Activated CD4-positive, alpha-beta memory T cell treated with anti-CD3 and anti-CD28 coated beads, Interleukin-2, amount 10 ng/mL, durations not matched to agents 7 days and 5 days (primary cell): ENCODE results near the gene DIDO1. TPM values are rescaled to one million over a fixed set of nuclear protein-coding genes. Genes with fewer than 3 reads are reported as not detected.
"Not testable (repeated sequence)": the region's sequence is repeated elsewhere in the genome, so short reads cannot be mapped to it uniquely, and the experiment has no call there.

Experiments
- CTCF ChIA-PET: fragments of 350-600 bp; sonication (Branson Sonifier 250); formaldehyde crosslinking; loops from one replicate; lab custom pipeline; 2021; ENCODE audit warnings: antibody characterized with exemption, inconsistent platforms; lab: Charles Lee
- POLR2A ChIA-PET: fragments of 350-600 bp; sonication (Branson Sonifier 250); formaldehyde crosslinking; loops from one replicate; lab custom pipeline; 2021; ENCODE audit warnings: antibody characterized with exemption; lab: Charles Lee
- DNase-seq: peaks from one replicate; pipeline ENCODE4 v3.0.0-alpha.2; 2020
- H3K27ac Mint-ChIP-seq: one replicate; pipeline ENCODE4 v1.8.0; 2021; ENCODE audit warnings: mild to moderate bottlenecking, mixed read lengths
- H3K27me3 Mint-ChIP-seq: one replicate; pipeline ENCODE4 v1.8.0; 2021; ENCODE audit warnings: mixed read lengths
- H3K36me3 Mint-ChIP-seq: one replicate; pipeline ENCODE4 v1.8.0; 2021; ENCODE audit warnings: low read depth, mixed read lengths
- H3K4me1 Mint-ChIP-seq: one replicate; pipeline ENCODE4 v1.8.0; 2021; ENCODE audit warnings: mixed read lengths
- H3K4me3 Mint-ChIP-seq: one replicate; pipeline ENCODE4 v1.8.0; 2021; ENCODE audit warnings: mild to moderate bottlenecking, mixed read lengths
- H3K9me3 Mint-ChIP-seq: one replicate; pipeline ENCODE4 v1.8.0; 2021; ENCODE audit warnings: mixed read lengths
- total RNA-seq, 2 experiments: library from RNA; stranded (reverse); gene quantifications; one replicate each; pipeline ENCODE4 v1.2.3, GENCODE V29; 2021

DIDO1 gene
- total RNA-seq, 2 experiments from 2014 or later, result 62.2 to 66.2 TPM

DNA sequence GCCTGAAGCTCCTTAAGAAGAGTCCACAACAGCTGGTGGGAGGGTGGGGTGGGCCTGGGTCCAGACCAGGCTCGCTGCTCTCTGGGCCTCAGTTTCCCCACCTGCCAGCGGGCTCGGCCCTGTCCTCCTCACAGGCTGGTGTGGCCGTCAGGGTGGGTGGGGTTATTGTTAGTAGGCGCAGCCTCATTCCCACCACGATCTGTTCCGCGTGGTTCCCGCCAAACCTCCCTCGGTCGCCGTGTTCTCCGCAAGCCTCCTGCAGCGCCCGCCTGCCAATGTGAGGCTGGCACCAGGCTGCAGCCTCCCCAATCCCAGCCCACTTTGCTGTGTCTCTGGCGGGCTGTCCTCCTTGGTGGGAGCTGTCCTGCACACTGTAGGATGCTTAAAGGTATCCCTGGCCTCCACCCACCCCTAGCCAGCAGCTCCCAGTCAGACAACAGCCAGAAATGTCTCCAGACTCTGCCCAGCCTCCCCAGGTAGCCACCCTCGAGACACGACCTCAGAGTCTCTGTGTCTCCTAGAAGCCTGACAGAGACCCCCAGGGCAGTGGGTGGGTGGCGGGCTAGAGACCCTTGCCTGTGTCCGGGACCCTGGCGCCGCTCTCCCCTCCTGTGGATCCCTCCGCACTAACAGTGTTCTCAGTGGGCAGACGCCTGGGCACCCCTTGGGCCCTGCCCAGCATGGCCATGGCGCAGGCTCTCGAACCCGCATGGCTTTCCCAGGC, 41.5 kb upstream of the DIDO1 start:
- H3K27me3 Mint-ChIP-seq, result peaks cover 14% of the 10 kb centered on the region
- CTCF ChIA-PET, result no interaction called here

DNA sequence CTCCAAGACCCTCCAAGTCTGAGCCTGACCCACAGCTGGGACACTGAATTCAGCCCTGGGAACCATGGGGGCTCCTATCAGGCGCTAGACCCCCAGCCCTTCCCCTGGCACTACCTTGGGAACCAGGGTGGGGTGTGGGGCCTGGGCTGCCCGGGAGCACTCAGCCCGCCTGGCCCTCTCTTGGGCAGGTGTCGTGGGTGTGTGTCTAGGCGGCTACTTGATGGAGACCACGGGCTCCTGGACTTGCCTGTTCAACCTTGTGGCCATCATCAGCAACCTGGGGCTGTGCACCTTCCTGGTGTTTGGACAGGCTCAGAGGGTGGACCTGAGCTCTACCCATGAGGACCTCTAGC, 40.8 kb upstream of the DIDO1 start:
- Mint-ChIP-seq H3K4me3 (no peak overlapping the region), H3K27ac (no peak overlapping the region), H3K9me3 (no peaks in the 10 kb centered on the region), H3K4me1 (peaks cover 9% of the 10 kb centered on the region), H3K27me3 (peaks cover 9% of the 10 kb centered on the region), H3K36me3 (no peaks in the 10 kb centered on the region)
- ChIA-PET CTCF (no interaction called here), POLR2A (no interaction called here)
- no peak for DNase-seq

More for the DNA sequence above, 41.5 kb upstream of the DIDO1 start:
- DNase-seq, result no peak
- H3K36me3 Mint-ChIP-seq, result no peaks in the 10 kb centered on the region
- H3K9me3 Mint-ChIP-seq, result no peaks in the 10 kb centered on the region
- POLR2A ChIA-PET, result no interaction called here
- no peak overlapping the region for H3K4me3 Mint-ChIP-seq
- H3K27ac Mint-ChIP-seq, result no peak overlapping the region
- H3K4me1 Mint-ChIP-seq, result peaks cover 13% of the 10 kb centered on the region

- Mint-ChIP-seq H3K27me3 (peaks cover 3% of the 10 kb centered on the region), H3K4me3 (no peak overlapping the region), H3K9me3 (no peaks in the 10 kb centered on the region), H3K4me1 (peaks cover 3% of the 10 kb centered on the region), H3K36me3 (no peaks in the 10 kb centered on the region), H3K27ac (no peak overlapping the region)
- DNase-seq, result no peak
- ChIA-PET POLR2A (no interaction called here), CTCF (no interaction called here)
These were observed 40.2 kb upstream of the DIDO1 start for GRCh38 chr20:62966212-62967148.

DNA sequence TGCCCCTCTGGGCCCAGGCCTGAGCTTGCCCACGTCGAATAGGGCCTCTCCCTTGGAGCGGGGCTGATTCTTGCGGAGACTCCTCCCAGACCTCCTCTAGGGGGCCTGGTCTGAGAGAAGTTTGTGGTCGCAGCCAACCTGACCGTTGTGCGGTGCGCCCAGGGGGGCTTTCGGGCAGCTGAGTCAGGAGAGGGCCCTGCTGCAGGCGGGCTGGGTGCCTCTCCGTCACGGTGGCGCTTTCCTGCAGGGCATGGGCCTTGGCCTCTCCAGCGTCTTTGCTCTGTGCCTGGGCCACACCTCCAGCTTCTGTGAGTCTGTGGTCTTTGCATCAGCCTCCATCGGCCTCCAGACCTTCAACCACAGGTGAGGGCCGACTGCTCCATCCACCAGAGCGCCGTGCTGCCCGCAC, 39.1 kb upstream of the DIDO1 start:
- POLR2A ChIA-PET, result interaction anchor here (1.1 kb wide), 1 partner anchor 44 kb away, joined by 3 read pairs; no protein-coding TSS in a partner anchor
- Mint-ChIP-seq H3K9me3 (no peaks in the 10 kb centered on the region), H3K4me3 (no peak overlapping the region), H3K4me1 (no peaks in the 10 kb centered on the region), H3K36me3 (no peaks in the 10 kb centered on the region), H3K27me3 (no peaks in the 10 kb centered on the region), H3K27ac (no peak overlapping the region)
- CTCF ChIA-PET, result interaction anchor here (1.6 kb wide), 1 partner anchor 8 kb away, joined by 3 read pairs; no protein-coding TSS in a partner anchor
- no peak for DNase-seq

DNA sequence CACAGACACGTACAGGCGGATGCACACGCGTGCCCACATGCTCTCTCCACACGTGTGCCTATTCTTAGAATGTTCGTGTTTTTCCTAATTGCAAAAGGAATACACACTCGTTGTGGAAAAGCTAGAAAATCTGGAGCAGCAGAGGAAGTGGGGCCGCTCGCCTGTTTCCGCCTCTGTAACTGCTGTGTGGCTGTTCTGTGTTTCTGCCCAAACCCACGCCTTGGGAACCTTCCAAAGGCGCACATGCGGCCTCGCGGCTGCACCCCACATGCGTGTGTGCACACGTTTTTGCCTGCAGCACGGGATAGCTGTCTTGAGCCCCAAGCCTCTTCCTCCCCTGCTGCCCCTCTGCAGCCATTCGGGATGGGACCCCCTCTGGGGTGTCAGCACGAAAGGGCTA, 38.4 kb upstream of the DIDO1 start:
- Mint-ChIP-seq H3K27me3 (no peaks in the 10 kb centered on the region), H3K4me1 (no peaks in the 10 kb centered on the region), H3K36me3 (no peaks in the 10 kb centered on the region), H3K4me3 (no peak overlapping the region), H3K27ac (no peak overlapping the region), H3K9me3 (no peaks in the 10 kb centered on the region)
- no peak for DNase-seq
- POLR2A ChIA-PET, result interaction anchor here (1.1 kb wide), 1 partner anchor 44 kb away, joined by 3 read pairs; no protein-coding TSS in a partner anchor
- CTCF ChIA-PET, result interaction anchor here (1.6 kb wide), 1 partner anchor 8 kb away, joined by 3 read pairs; no protein-coding TSS in a partner anchor

DNA sequence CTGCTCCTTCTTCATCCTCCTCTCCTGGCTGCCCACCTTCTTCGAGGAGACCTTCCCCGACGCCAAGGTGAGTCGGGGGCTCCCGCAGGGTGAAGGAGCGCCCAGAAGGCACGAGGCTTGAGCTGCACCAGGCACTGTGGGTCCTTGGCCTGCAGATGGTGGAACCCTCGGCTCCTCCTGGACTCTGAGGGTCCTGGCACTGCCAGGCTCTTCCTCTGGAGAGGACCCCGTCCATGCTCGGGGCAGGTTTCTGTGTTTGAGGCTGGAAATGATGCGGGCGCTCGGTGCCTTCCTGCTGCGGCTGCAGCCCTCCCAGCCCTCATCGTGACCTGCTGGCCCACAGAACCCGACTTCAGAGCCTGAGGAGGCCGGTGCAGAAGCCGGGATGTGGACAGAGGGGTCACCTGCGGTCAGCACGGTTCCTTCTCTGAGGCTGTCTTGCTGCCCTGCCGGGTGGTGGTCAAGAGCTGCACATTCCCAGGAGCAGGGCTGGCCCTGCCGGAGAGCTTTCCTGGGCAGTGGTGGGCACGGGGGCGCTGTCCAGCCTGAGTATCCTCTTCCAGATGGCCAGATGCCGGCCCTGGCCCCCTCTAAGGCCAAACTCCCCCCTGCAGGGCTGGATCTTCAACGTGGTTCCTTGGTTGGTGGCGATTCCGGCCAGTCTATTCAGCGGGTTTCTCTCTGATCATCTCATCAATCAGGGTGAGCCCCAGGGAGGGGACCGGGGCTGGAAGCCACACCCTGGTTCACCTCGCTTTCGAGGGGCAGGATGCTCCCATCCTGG, 37.5 kb upstream of the DIDO1 start:
- CTCF ChIA-PET, result interaction anchor here (1.6 kb wide), 1 partner anchor 9 kb away, joined by 3 read pairs; no protein-coding TSS in a partner anchor
- H3K27ac Mint-ChIP-seq, result no peak overlapping the region
- no peaks in the 10 kb centered on the region for H3K9me3 Mint-ChIP-seq
- no peaks in the 10 kb centered on the region for H3K36me3 Mint-ChIP-seq
- no peaks in the 10 kb centered on the region for H3K27me3 Mint-ChIP-seq
- DNase-seq, result no peak
- H3K4me3 Mint-ChIP-seq, result no peak overlapping the region
- no peaks in the 10 kb centered on the region for H3K4me1 Mint-ChIP-seq
- POLR2A ChIA-PET, result no interaction called here

- Mint-ChIP-seq H3K27ac (no peak overlapping the region), H3K27me3 (no peaks in the 10 kb centered on the region), H3K4me3 (no peak overlapping the region), H3K36me3 (no peaks in the 10 kb centered on the region), H3K4me1 (no peaks in the 10 kb centered on the region), H3K9me3 (no peaks in the 10 kb centered on the region)
- CTCF ChIA-PET, result no interaction called here
- no peak for DNase-seq
- POLR2A ChIA-PET, result interaction anchor here (1.0 kb wide), 1 partner anchor 10 kb away, joined by 3 read pairs; no protein-coding TSS in a partner anchor
These were observed 36.7 kb upstream of the DIDO1 start for GRCh38 chr20:62962891-62963613.

DNA sequence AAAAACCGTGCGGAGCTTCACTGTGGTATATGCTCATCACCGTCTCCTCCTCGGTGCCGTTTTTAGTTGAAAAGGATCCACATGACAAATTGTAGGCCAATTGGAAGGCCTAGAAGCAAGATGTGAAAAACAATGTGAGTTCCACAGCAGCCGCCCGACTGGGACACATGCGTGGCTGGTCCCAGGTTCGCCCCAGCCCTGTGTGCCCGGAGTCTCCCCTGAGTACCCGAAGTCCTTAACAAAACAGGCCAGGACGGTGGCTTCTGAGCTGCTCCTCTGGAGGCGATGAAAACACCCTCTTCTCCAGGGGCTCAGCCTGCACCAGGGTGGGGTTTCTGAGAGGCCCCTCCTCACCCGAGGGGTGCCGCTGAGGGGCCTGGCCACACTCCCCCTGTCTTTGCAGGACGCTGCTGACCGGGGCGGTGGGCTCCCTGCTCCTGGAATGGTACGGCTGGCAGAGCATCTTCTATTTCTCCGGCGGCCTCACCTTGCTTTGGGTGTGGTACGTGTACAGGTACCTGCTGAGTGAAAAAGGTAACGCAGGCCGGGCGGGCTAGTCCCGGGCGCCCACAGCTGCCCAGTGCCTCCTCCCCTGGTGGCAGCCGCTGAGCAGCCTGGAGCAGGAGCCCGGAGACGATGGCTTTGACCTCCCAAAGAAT, 36.0 kb upstream of the DIDO1 start:
- POLR2A ChIA-PET, result interaction anchor here (1.0 kb wide), 1 partner anchor 10 kb away, joined by 3 read pairs; no protein-coding TSS in a partner anchor
- Mint-ChIP-seq H3K36me3 (no peaks in the 10 kb centered on the region), H3K27me3 (no peaks in the 10 kb centered on the region), H3K4me1 (no peaks in the 10 kb centered on the region), H3K27ac (no peak overlapping the region), H3K9me3 (no peaks in the 10 kb centered on the region), H3K4me3 (no peak overlapping the region)
- DNase-seq, result no peak
- CTCF ChIA-PET, result no interaction called here

GRCh38 chr20:62961799-62962198, 35.5 kb upstream of the DIDO1 start:
- ChIA-PET POLR2A (no interaction called here), CTCF (no interaction called here)
- no peak for DNase-seq
- no peak overlapping the region for H3K4me3 Mint-ChIP-seq
- H3K4me1 Mint-ChIP-seq, result no peaks in the 10 kb centered on the region
- H3K27ac Mint-ChIP-seq, result no peak overlapping the region
- no peaks in the 10 kb centered on the region for H3K9me3 Mint-ChIP-seq
- H3K36me3 Mint-ChIP-seq, result no peaks in the 10 kb centered on the region
- H3K27me3 Mint-ChIP-seq, result no peaks in the 10 kb centered on the region

DNA sequence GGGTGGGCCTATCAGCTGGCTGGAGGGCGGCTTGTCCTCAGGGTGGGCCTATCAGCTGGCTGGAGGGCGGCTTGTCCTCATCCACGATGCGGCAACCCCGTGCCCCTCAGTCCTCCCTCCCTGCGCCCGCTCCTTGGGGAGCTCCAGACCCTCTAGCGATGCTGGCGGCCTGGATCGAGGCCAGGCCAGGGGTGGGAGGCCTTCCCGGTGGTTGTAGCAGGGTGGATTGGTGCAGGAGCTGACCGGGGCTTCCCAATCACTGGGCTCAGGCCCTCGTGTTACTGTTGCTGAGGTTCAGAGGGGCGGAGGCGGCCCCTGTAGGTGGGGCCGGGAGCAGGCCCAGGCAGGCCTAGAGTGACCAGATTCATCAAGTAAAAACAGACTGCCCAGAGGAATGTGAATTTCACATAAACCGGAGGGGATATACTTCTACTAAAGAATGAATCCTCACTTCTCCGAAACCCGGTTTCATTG, 35.0 kb upstream of the DIDO1 start:
- Mint-ChIP-seq H3K4me3 (no peak overlapping the region), H3K4me1 (no peaks in the 10 kb centered on the region)
- POLR2A ChIA-PET, result no interaction called here

DNA sequence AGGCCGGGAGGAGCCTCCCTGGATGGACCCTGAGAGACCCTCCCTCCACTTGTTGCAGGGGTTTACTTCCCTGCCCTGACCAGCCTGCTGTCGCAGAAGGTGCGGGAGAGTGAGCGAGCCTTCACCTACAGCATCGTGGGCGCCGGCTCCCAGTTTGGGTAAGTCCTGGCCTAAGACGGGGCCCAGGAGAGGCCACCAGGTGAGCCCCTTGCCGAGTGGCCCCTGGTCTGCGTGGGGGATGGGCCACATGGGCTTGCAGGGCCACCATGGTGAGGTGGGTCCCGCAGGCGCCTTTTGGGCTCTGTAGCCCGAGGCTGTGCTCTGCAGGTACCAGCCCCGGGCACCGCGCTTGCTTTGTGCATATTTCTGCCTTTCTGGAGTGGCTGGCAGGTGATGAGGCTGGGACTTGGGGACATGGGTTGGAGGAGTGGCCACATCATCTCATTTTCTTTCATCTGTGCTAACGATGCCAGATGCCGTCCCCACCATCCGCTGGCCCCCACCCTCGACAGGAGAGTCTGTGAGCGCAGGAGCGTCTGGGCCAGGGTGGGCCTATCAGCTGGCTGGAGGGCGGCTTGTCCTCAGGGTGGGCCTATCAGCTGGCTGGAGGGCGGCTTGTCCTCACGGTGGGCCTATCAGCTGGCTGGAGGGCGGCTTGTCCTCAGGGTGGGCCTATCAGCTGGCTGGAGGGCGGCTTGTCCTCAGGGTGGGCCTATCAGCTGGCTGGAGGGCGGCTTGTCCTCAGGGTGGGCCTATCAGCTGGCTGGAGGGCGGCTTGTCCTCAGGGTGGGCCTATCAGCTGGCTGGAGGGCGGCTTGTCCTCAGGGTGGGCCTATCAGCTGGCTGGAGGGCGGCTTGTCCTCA, 34.4 kb upstream of the DIDO1 start:
- H3K4me3 Mint-ChIP-seq, H3K27ac Mint-ChIP-seq, H3K27me3 Mint-ChIP-seq, DNase-seq, CTCF ChIA-PET, POLR2A ChIA-PET, H3K9me3 Mint-ChIP-seq, H3K4me1 Mint-ChIP-seq, H3K36me3 Mint-ChIP-seq: not testable (repeated sequence)

More for the DNA sequence above, 35.0 kb upstream of the DIDO1 start:
- H3K27ac Mint-ChIP-seq, result no peak overlapping the region
- H3K36me3 Mint-ChIP-seq, result no peaks in the 10 kb centered on the region
- CTCF ChIA-PET, result no interaction called here
- no peaks in the 10 kb centered on the region for H3K9me3 Mint-ChIP-seq
- DNase-seq, result no peak
- no peaks in the 10 kb centered on the region for H3K27me3 Mint-ChIP-seq
